Sigmoid colon (tissue), 4 donors: ENCODE results near the gene KIRREL3.

Experiments
- CTCF ChIP-seq, 4 experiments: fragments of 450-650 bp in 3 of 4; fragments of 200-600 bp in 1 of 4; IDR thresholded peaks; one replicate each; pipeline ENCODE4 v1.5.1; 2016 to 2019; ENCODE audit warnings: antibody characterized with exemption in 4 of 4, mild to moderate bottlenecking in 3 of 4, moderate library complexity in 2 of 4
- EP300 ChIP-seq, 4 donors: sonication (generic); formaldehyde crosslinking; IDR thresholded peaks; one replicate each; pipeline ENCODE4 v1.6.1; 2017; ENCODE audit warnings: antibody characterized with exemption in 4 of 4
- POLR2A ChIP-seq, 2 donors: fragments of 450-650 bp; IDR thresholded peaks; one replicate each; pipeline ENCODE4 v1.6.1; 2016; ENCODE audit warnings: antibody characterized with exemption in 2 of 2, mild to moderate bottlenecking in 2 of 2, moderate library complexity in 2 of 2
- POLR2AphosphoS5 ChIP-seq, 4 donors: sonication (generic); formaldehyde crosslinking; IDR thresholded peaks; one replicate each; pipeline ENCODE4 v1.6.1; 2017; ENCODE audit warnings: antibody characterized with exemption in 4 of 4

- TF ChIP-seq CTCF (IDR thresholded peaks at IDR 0.05) (no peak), EP300 (IDR thresholded peaks at IDR 0.05) (no peak), POLR2AphosphoS5 (IDR thresholded peaks at IDR 0.05) (no peak), POLR2A (IDR thresholded peaks at IDR 0.05) (no peak)
Observed at GRCh38 chr11:126627421-126627820, 373.1 kb downstream of the KIRREL3 start.
